GM18867 (cell line): Measurements from ENCODE around the gene TUBGCP4.

Source experiments
- ATAC-seq: cut with Tn5 transposase; IDR thresholded peaks from one replicate; pipeline ENCODE4 v1.9.1; 2021; ENCODE audit warnings: mild to moderate bottlenecking, moderate library complexity; ENCODE audit not compliant: unreplicated experiment

Gene TUBGCP4

DNA sequence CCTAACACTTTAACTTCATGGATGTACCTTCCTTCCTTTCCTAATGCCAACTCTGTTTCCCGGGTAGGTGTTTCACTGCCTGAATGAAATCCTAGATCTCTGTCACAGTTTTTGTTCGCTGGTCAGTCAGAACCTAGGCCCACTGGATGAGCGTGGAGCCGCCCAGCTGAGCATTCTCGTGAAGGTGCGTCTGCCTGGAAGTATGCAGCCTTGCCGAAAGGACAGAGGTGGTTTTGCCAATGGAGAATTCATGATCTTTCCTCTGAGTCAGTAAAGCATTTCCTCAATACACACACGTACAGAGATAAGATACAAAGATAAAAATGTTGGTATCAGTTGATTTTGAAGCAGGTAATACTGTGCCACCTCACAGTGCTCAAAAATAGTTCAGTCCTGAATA is 32.7 kb downstream of the TUBGCP4 start:
- ATAC-seq = no peak

DNA sequence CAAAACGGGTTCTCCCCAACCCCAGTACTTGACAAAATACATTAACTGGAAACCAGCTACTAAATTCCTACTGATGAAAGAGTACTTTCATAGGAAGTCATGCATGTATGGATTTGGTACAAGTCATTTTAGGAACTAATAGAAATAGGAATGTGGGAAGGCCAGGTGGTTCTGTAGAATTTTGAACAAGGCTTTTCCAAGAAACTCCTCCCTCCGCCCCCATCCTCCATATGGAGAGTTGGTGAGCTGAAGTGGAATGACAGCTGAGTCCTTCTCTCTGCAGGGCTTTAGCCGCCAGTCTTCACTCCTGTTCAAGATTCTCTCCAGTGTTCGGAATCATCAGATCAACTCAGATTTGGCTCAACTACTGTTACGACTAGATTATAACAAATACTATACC is 33.2 kb downstream of the TUBGCP4 start:
- ATAC-seq = no peak

DNA sequence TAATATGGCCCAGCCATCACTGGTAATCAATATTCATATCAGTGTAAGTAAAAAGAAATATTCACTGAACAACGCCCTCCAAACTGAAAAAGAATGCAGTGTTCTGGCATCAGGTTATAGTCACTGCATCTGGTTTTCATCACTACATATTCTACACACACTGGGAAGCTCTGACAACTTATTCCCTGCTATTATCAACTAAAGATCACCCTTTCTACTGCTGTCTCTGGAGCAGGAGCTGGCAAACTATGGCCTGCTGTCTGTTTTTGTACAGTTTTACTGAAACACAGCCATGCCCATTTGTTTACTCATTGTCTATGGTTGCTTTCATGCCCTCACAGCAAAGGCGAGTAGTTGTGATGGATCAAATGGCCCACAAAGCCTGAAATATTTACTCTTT is 35.3 kb downstream of the TUBGCP4 start:
- no peak for ATAC-seq

DNA sequence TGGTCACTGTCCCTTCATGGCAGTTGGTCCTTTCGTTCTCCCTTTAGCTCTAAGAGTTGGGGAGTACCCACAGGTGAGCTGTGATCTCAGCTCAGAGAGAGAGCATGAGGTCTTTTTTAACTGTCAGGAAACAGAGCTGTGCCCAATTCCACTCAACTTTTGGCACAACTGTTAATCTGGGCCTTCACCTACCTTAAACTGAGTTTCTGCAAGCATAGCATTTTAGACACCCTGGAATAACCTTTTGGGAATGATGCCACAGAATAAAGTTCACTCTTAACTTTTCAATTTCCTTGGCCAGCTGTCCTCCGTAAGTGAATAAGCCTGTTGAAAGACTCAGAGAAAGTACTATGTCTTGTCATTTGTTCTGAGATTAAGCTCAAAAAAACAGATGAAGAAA is 35.9 kb downstream of the TUBGCP4 start:
- ATAC-seq = no peak

DNA sequence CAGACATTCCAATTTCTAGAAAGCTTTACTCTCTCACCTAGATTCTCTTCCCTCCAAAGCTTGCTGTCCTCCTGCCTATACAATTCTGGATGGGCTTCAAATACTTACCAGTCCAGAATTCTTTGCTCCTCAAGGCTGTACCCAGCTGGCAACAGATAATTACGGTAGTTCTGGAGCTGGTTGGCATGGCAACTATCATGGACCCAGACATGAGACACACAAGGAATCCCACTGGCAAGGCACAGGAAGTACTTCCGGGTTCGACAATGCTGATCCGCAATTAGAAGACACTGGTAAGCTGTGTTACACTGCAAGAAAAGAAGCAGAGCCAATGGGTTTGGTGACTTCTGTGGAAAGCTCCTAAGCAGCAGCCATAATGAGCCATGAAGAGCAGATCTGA is 37.9 kb downstream of the TUBGCP4 start:
- no peak for ATAC-seq

DNA sequence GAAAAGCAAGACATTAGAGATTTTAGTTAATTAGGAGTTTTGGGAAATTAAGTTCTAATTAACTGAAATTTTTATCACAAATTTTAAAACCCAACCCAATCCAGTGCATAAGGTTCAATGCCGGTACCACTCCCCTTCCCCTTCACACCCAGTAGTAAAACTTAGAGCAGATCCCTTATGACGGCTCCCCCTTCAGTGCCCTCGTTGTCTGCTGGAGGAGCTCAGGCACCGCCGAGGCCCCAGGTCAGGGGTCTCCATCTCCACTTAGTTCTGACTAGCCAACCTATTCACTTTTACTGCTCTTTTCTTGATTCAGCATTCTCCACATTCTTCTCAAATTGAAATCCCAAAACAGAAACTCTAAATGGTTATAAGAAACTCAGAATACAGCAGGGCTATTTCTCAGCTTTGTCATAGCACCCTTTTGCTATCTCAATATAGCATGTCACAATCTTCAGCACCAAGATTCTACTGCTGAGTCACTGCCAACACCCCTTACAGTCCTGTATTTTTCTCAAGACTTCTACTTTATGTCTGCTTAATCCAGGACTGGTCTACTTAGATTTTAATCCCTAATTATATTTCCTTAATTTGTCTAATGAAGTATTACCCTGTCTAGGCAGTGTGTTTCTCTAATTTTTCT is 39.8 kb downstream of the TUBGCP4 start:
- no peak for ATAC-seq

DNA sequence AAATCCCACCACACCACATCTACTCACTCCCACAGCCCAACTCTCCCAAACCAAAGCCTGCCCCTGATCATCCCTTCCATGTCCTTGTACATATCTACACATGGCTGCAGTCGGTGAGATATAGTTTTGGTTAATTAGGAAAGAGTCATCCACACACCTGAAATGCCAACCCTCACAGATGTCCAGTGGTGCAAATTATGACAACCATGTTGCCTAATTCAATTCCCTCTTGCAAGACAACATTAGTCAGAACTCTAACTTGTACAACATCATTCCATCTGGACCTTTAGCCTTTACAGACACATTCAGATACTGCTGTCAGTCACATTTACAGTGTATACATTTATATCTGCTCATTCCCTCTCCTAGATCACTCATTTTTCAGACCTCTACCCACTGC is 41.2 kb downstream of the TUBGCP4 start:
- ATAC-seq = no peak

DNA sequence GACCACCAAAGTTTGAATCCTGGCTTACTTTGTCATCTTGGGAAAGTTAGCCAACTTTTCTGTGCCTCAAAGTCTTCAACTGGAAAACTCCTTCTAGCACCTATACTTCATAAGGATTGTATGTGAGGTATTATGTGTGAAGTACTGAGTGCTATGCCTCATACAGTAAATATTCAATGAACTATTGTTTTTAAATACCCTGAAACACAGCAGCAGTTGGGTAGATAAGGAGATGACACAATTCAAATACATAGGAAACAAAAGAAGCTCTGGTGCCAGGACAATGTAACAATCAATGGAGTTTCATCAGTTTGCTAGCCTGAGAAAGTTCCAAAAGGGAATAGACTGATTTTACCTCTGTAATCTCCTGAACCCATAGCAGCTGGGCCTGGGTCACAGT is 43.3 kb downstream of the TUBGCP4 start:
- no peak for ATAC-seq

DNA sequence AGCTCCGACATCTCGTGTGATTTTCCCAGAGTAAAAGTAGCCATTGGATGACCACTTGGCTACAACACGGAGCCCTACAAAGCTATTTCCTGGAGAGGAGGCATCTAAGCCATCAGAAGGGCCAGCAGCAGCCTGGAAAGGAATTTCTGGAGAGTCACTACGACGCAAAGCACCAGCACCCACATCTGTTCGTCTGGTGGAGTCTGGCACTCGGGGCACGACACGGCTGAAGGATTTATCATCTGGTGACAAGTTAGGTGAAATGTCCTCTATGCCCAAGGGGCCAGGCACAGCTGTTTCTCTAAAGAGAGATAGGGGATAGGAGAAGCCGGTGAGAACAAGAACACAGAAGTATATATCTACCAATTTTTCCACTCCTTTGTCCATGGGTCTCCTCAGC is 49.5 kb downstream of the TUBGCP4 start:
- ATAC-seq = no peak

DNA sequence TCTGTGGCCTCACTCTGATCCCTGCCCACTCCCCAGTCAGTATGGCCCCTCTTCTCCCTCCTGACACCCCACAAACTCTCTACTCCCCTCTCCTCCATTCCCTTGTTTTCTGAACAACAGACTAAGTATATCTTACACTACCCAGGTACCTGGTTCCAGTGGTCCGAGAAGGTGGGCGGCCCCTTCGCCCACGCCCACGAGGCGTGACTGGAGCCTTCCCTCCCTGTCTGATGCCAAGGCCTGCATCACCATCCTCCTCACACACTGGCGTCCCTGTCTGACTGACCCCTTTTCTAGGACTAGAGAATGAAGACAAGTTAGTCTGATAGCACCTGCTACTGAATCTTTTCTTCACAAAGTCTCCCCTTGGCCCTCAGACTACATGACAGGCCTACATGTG is 50.0 kb downstream of the TUBGCP4 start:
- no peak for ATAC-seq

DNA sequence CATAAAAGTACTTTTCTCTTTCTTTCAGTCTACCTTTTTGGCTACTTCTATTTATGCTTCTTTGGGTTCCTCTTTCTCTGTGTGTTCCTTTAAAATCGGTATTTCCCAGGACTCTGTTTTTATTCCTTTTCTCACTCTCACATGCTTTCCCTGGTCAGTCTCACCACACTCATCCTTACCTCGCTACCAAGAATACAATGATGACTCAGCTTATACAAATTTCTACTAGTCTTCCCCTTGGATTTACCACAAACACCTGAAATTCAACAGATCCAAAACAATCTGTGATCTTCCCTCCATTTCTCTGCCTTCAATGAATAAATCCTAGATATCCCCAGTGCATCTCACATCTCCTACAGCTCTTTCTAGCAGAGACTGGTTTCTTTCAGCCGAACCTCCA is 52.9 kb downstream of the TUBGCP4 start:
- no peak for ATAC-seq

DNA sequence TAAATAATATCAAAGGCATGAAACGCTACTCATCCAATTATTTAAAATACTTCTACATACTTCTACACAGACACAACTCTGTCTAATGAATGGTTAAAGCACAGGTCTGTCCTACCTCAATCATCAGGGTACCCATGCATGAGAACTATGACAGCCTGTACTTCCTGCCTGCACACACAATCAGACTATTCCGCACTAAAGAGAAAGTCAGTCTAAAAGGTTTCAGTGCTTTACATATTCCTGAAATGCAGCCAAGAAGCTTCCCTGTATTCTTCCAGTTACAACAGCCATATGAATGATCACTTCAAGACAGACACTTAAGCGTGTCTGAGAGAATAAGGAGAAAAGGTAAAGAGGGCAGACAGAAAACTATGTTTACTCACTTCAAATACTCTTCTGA is 58.8 kb downstream of the TUBGCP4 start:
- no peak for ATAC-seq

DNA sequence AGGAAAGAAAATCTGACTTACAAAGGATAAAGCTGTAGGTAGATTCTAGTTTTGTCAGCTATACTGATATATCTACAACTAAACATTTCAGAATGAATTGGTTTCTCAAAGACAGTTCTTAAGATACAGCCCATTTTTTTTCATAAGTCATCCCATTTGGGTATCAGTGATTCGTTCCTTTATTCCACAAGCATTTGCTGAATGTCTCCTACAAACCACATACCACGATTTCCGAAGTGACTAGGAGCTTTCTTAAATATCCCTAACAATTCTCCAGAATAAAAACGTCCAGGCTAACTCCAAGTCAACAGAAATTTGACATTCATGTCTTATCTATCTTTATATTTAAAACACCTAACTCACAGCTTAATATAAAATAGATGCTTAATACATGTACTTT is 62.3 kb downstream of the TUBGCP4 start:
- no peak for ATAC-seq

DNA sequence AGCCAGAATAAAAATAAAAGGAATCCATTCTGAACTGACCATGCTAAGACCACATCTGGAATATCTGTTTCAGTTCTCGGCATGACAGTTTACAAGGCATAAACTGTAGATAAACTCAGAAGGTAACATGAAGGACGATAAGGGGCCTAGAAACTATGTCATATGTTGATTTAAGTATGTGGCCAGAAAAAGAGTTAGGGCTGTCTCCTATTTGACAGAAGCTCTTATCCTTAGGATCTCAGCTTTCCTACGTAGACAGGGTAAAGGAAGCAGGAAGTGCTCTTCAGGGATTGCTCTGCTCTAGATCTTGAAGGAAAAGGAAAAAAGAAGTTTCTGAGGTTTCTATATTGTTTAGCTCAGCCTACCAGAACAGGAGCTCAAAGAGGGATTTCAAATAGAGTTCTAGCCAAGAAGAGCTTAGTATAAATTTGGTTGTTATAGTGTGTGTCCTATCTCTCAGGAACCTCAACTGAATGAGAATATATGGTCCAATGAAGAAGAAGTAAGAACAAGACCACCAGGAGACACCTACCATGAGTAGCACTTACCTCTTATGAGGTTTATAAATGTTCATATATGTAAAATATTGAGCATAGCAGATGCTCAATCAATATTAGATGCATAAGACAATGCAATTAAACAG is 62.9 kb downstream of the TUBGCP4 start:
- ATAC-seq = no peak

DNA sequence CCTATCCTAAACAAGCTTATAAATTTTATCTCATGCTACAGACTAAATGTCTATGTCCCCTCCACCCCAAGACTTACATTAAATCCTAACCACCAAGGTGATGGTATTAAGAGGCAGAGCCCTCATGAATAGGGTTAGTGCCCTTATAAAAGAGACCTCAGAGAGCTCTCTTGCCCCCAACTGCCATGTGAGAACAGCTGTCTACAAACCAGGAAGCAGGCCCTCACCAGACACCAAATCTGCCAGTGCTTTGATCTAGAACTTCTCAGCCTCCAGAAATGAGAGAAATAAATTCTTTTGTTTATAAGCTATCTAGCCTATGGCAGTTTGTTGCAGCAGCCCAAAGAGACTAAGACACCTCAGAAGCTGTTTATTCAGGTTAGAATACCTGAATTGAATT is 63.5 kb downstream of the TUBGCP4 start:
- no peak for ATAC-seq

DNA sequence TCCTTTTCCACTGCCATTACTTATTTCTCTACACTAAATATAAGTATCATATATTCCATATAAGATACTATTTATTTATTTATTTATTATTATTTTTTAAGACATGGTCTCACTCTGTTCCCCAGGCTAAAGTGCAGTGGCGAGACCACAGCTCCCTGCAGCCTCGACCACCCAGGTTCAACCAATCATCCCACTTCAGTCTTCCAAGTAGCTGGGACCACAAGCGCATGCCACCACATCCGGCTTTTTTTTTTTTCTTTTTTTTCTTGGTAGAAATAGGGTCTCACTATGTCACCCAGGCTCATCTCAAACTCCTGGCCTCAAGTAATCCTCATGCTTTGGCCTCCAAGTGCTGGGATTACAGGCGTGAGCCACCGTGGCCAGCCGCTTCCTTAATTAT is 65.5 kb downstream of the TUBGCP4 start:
- ATAC-seq = no peak

DNA sequence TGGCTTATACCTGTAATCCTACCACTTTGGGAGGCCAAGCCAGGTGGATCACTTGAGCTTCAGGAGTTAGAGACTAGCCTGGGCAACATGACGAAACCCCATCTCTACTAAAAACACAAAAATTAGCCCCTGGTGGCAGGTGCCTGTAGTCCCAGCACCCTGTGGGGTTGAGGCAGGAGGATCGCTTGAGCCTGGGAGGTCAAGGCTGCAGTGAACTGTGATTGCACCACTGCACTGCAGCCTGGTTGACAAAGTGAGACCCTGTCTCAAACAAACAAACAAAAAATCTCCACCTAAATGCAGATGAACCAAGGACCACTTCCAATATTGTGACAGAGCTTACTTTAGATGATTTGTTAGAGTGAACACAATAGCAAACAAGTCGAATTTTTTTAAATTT is 68.4 kb downstream of the TUBGCP4 start:
- no peak for ATAC-seq

DNA sequence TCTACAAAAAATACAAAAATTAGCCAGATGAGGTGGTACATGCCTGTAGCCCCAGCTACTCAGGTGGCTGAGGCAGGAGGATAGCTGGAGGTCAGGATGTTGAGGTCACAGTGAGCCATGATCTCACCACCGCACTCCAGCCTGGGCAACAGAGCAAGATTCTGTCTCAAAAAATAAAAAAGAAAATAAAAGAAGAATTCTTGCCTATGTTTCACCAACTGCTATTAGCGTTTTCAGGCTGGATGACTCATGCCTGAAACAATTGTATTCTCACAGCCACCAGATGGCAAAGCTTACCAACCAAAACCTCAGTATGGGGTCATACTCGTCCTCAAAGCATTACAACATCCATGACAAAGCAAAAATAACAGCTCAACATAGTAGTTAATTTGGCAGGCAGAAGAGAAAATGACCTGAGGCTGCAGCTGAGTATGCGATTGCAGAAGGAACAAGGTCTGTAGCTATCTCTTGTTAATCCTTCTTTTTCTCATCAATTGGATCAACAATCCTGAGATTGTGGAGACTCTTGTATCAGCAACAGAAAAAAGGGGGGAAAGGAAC is 69.9 kb downstream of the TUBGCP4 start:
- peak; percentile 62 for ATAC-seq

DNA sequence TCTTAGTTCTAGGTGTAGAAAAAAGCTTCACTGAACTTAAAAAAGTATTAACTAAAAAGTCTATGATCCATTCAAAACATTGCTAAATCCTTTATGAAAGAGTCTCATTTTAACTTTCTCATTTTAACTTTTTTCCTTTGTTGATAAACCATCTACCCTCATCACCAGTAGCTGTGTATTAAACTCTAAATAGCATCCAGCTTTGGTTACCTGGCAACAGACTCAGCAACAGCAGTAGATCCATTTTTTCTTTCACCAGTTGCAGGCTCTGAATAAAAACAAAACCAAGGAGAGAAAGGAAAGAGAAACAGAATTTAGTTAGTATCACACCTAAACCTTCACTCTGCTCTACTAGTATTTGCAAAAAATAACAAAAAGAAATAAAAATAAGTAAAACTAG is 70.4 kb downstream of the TUBGCP4 start:
- ATAC-seq = no peak

DNA sequence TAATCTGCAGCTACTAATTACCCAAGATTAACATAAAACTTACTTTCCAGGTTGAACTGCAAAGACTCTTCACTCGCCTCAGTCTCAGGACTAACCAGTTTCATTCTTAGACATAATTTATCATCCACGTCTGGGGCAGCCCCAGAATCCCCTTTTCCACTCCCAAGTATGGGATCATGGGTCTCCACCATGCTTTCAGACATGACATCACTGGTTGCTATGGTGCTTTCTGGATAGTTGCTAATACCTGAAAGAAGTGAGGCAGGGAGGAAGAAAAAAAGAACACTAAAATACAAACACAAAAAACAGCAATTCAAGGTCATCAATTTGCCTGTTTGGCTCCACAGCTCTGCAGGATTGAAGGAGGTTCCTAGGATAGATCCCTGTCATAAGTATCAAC is 75.4 kb downstream of the TUBGCP4 start:
- ATAC-seq = no peak

DNA sequence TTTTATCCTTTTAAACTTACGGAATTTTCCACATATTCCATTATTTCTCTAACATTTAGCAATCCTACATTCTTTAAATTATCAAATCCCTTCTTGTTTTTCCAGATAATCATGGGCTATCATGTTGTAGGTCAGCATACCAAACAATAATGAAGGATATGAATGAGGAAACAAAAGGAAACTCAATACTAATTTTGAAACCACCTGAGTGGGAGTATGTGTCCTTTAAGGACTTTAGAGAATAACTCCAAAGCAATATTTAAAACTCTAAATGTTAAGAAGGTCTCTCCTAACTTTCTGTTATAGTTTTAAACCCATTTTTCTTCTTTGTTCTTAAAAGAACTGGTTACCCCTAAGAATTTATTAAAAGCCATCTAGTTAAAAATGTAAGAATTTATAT is 79.1 kb downstream of the TUBGCP4 start:
- ATAC-seq = no peak
